SK-N-SH treated with all-trans-retinoic acid at 6 μM for 48 hours (cell line): ENCODE data around the gene NACA2.

Source experiments
- ATAC-seq: fragments of 200-7000 bp; cut with Tn5 transposase; 3 replicates; pipeline ENCODE4 v1.9.1; 2020; ENCODE audit warnings: mild to moderate bottlenecking, moderate library complexity
- ARNTL ChIP-seq: fragments of 450-650 bp; formaldehyde crosslinking; IDR thresholded peaks from 2 replicates; pipeline ENCODE4 v1.5.0; 2020; ENCODE audit warnings: low read depth, mild to moderate bottlenecking, moderate library complexity, borderline replicate concordance
- BACH2 ChIP-seq: fragments of 250-450 bp; sonication (Bioruptor Pico); IDR thresholded peaks from 2 replicates; pipeline ENCODE4 v1.9.0; 2021; ENCODE audit warnings: mild to moderate bottlenecking, borderline replicate concordance
- CREB5 ChIP-seq: fragments of 250-450 bp; sonication (Bioruptor Pico); IDR thresholded peaks from 2 replicates; pipeline ENCODE4 v1.5.1; 2020; ENCODE audit warnings: low read depth, mild to moderate bottlenecking, moderate library complexity
- CSDC2 ChIP-seq: fragments of 250-450 bp; sonication (Bioruptor Pico); IDR thresholded peaks from 2 replicates; pipeline ENCODE4 v1.5.0; 2020; ENCODE audit warnings: mild to moderate bottlenecking, moderate library complexity
- CSRNP3 ChIP-seq: fragments of 250-450 bp; sonication (Bioruptor Pico); IDR thresholded peaks from 2 replicates; pipeline ENCODE4 v1.5.1; 2021; ENCODE audit warnings: mild to moderate bottlenecking, moderate library complexity
- ESRRG ChIP-seq: fragments of 250-450 bp; sonication (Bioruptor Pico); IDR thresholded peaks from 2 replicates; pipeline ENCODE4 v1.6.1; 2021; ENCODE audit warnings: mild to moderate bottlenecking
- GLIS3 ChIP-seq: fragments of 250-450 bp; sonication (Bioruptor Pico); IDR thresholded peaks from 2 replicates; pipeline ENCODE4 v1.5.0; 2020; ENCODE audit warnings: mild to moderate bottlenecking, moderate library complexity
- ISL1 ChIP-seq: fragments of 250-450 bp; sonication (Bioruptor Pico); IDR thresholded peaks from 2 replicates; pipeline ENCODE4 v2.1.2; 2022; ENCODE audit warnings: mild to moderate bottlenecking, moderate library complexity
- OSR1 ChIP-seq: fragments of 250-450 bp; sonication (Bioruptor Pico); IDR thresholded peaks from 2 replicates; pipeline ENCODE4 v1.8.0; 2022; ENCODE audit warnings: moderate library complexity, mild to moderate bottlenecking, inconsistent platforms
- PPARA ChIP-seq: fragments of 250-450 bp; sonication (Bioruptor Pico); IDR thresholded peaks from 2 replicates; pipeline ENCODE4 v1.5.0; 2020; ENCODE audit warnings: mild to moderate bottlenecking, borderline replicate concordance
- RARB ChIP-seq: fragments of 250-450 bp; sonication (Bioruptor Pico); IDR thresholded peaks from 2 replicates; pipeline ENCODE4 v1.8.0; 2021; ENCODE audit warnings: mild to moderate bottlenecking, moderate library complexity
- SNAI2 ChIP-seq: fragments of 250-450 bp; sonication (Bioruptor Pico); IDR thresholded peaks from 2 replicates; pipeline ENCODE4 v1.5.0; 2020; ENCODE audit warnings: mild to moderate bottlenecking, moderate library complexity
- TCF4 ChIP-seq: fragments of 250-450 bp; sonication (Bioruptor Pico); IDR thresholded peaks from 2 replicates; pipeline ENCODE4 v1.8.0; 2021; ENCODE audit warnings: mild to moderate bottlenecking, moderate library complexity, borderline replicate concordance
- TOX ChIP-seq: fragments of 250-450 bp; sonication (Bioruptor Pico); IDR thresholded peaks from 2 replicates; pipeline ENCODE4 v1.8.0; 2021; ENCODE audit warnings: mild to moderate bottlenecking, moderate library complexity, borderline replicate concordance
- TSHZ2 ChIP-seq: fragments of 250-450 bp; sonication (Bioruptor Pico); IDR thresholded peaks from 2 replicates; pipeline ENCODE4 v1.5.0; 2020; ENCODE audit warnings: mild to moderate bottlenecking, moderate library complexity
- ZC3H10 ChIP-seq: fragments of 250-450 bp; sonication (Bioruptor Pico); IDR thresholded peaks from 2 replicates; pipeline ENCODE4 v1.5.1; 2021; ENCODE audit warnings: mild to moderate bottlenecking, moderate library complexity
- ZFP3 ChIP-seq: fragments of 250-450 bp; sonication (Bioruptor Pico); IDR thresholded peaks from 2 replicates; pipeline ENCODE4 v1.5.0; 2020; ENCODE audit warnings: mild to moderate bottlenecking, moderate library complexity
- ZFP30 ChIP-seq: fragments of 450-650 bp; formaldehyde crosslinking; IDR thresholded peaks from 2 replicates; pipeline ENCODE4 v1.5.0; 2022; ENCODE audit warnings: mild to moderate bottlenecking, moderate library complexity
- ZNF565 ChIP-seq: fragments of 450-650 bp; formaldehyde crosslinking; conservative IDR thresholded peaks from 2 replicates; pipeline ENCODE4 v1.5.0; 2020; ENCODE audit warnings: low read depth, mild to moderate bottlenecking, moderate library complexity
- ZNF70 ChIP-seq: fragments of 450-650 bp; formaldehyde crosslinking; IDR thresholded peaks from 2 replicates; pipeline ENCODE4 v1.5.0; 2020; ENCODE audit warnings: mild to moderate bottlenecking, moderate library complexity
- ZNF8 ChIP-seq: fragments of 450-650 bp; formaldehyde crosslinking; IDR thresholded peaks from 2 replicates; pipeline ENCODE4 v1.5.0; 2020; ENCODE audit warnings: mild to moderate bottlenecking, moderate library complexity
- TF ChIP-seq, protein P1 (sequence below): fragments of 250-450 bp; sonication (Bioruptor Pico); IDR thresholded peaks from 2 replicates; pipeline ENCODE4 v1.8.0; 2021; ENCODE audit warnings: low read depth, mild to moderate bottlenecking, moderate library complexity, borderline replicate concordance

The NACA2 gene

DNA sequence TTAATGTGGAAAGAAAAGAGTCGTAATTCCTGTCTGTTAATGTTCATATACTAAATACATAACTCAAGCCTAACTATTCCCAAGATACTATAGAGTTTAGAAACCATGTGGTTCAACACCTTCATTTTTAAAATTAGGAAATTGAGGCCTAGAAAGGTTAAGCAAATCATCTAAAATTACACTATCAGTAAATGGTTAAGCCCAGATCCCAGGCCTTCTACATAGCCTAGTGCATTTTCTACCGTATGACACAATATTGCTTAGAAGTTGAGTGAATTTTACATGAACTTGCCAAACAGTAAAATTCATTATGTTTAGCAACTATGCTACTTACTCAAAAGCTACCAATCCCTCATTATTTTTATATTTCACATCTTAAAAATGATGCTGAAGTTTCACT is 6.8 kb downstream of the NACA2 start:
- ATAC-seq = no peak
- no peak for TF ChIP-seq PPARA (CRISPR knock-in tag)
- no peak for TF ChIP-seq ZFP30
- TF ChIP-seq ARNTL (CRISPR knock-in tag) = no peak
- TF ChIP-seq ISL1 (CRISPR knock-in tag) = no peak
- TF ChIP-seq ZC3H10 (CRISPR knock-in tag) = no peak
- no peak for TF ChIP-seq CREB5
- TF ChIP-seq, protein P1, sequence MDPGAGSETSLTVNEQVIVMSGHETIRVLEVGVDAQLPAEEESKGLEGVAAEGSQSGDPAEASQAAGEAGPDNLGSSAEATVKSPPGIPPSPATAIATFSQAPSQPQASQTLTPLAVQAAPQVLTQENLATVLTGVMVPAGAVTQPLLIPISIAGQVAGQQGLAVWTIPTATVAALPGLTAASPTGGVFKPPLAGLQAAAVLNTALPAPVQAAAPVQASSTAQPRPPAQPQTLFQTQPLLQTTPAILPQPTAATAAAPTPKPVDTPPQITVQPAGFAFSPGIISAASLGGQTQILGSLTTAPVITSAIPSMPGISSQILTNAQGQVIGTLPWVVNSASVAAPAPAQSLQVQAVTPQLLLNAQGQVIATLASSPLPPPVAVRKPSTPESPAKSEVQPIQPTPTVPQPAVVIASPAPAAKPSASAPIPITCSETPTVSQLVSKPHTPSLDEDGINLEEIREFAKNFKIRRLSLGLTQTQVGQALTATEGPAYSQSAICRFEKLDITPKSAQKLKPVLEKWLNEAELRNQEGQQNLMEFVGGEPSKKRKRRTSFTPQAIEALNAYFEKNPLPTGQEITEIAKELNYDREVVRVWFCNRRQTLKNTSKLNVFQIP (CRISPR knock-in tag) = no peak
- TF ChIP-seq GLIS3 (CRISPR knock-in tag) = no peak
- no peak for TF ChIP-seq BACH2 (CRISPR knock-in tag)
- TF ChIP-seq ZNF565 = no peak
- no peak for TF ChIP-seq ZFP3 (CRISPR knock-in tag)
- no peak for TF ChIP-seq CSRNP3 (CRISPR knock-in tag)
- TF ChIP-seq TOX (CRISPR knock-in tag) = no peak
- no peak for TF ChIP-seq ZNF70
- no peak for TF ChIP-seq TSHZ2 (CRISPR knock-in tag)
- no peak for TF ChIP-seq ZNF8 (CRISPR knock-in tag)
- no peak for TF ChIP-seq RARB
- no peak for TF ChIP-seq SNAI2 (CRISPR knock-in tag)
- TF ChIP-seq CSDC2 = no peak
- TF ChIP-seq ESRRG = no peak

DNA sequence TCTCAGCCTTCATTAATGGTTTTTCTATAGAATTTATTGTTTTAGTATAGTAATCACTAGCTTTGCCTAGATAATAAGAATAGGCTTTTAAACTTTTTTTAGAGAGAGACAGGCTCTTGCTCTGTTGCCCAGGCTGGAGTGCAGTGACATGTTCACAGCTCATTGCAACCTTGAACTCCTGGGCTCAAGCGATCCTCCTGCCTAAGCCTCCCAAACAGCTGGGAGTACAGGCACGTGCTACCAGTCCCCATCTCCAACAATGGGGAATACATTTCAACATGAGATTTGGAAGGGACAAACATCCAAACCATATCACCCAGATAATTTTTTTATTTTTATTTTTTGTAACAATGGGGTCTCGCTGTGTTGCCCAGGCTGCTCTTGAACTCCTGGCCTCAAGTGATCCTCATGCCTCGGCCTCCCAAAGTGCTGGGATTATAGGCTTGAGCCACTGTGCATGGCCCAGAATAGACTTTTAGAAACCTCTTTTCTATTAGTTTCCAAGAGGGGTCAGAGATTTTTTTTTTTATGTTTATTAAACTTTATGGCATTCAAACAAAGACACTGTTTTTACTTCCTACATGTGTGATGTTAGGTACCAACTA is 7.3 kb downstream of the NACA2 start:
- TF ChIP-seq CSDC2 = no peak
- TF ChIP-seq ZNF565 = no peak
- TF ChIP-seq ARNTL (CRISPR knock-in tag) = no peak
- TF ChIP-seq CSRNP3 (CRISPR knock-in tag) = no peak
- no peak for TF ChIP-seq RARB
- TF ChIP-seq ZC3H10 (CRISPR knock-in tag) = no peak
- TF ChIP-seq GLIS3 (CRISPR knock-in tag) = no peak
- TF ChIP-seq SNAI2 (CRISPR knock-in tag) = no peak
- TF ChIP-seq ESRRG = no peak
- TF ChIP-seq TOX (CRISPR knock-in tag) = no peak
- no peak for TF ChIP-seq OSR1 (CRISPR knock-in tag)
- ATAC-seq = peak; percentile 15; the same call in 2 of the 3 replicates

DNA sequence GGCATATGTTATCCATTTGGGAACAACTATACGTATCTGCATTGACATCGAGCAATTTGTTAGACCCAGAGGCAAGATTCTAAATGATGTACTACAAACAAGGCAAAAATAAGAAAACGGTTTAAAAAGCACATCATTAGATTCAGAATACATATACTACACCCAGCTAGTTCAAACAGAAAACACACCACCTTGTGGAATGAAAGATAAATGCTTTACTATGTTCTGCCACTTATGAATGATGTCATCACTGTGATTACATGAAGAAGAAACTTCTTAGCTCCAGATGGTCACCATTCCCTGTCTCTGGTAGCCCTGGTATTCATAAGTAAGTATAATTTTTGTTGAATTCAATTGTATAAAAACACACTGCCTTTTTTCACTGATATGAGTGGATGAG is 7.8 kb downstream of the NACA2 start:
- peak; percentile 99 for ATAC-seq
- TF ChIP-seq ARNTL (CRISPR knock-in tag) = no peak
- peak; percentile 98 for TF ChIP-seq TCF4 (CRISPR knock-in tag)
- TF ChIP-seq ZNF8 (CRISPR knock-in tag) = peak; percentile 65
- peak; percentile 73 for TF ChIP-seq ISL1 (CRISPR knock-in tag)
- peak; percentile 94 for TF ChIP-seq BACH2 (CRISPR knock-in tag)
- peak; percentile 82 for TF ChIP-seq ZNF565
- peak; percentile 70; the same call in 1 of the 2 replicates for TF ChIP-seq CSRNP3 (CRISPR knock-in tag)
- no peak for TF ChIP-seq CSDC2
- TF ChIP-seq ZFP30 = peak; percentile 60; the same call in 1 of the 2 replicates
- peak; percentile 89; the same call in 1 of the 2 replicates for TF ChIP-seq TSHZ2 (CRISPR knock-in tag)
- peak; percentile 95 for TF ChIP-seq CREB5
